ENCODE data around the gene MC3R. TPM values are rescaled to one million over a fixed set of nuclear protein-coding genes. Genes with fewer than 3 reads are reported as not detected.

The MC3R gene
- total RNA-seq, 1 experiment from 2014 or later, result not detected

GRCh38 chr20:56278196-56278595 lies 29.7 kb downstream of the MC3R start:
- Histone ChIP-seq H3K27me3 (ENCODE audit: insufficient read depth, low read length) (no peaks in the 10 kb centered on the region), H3K9me3 (ENCODE audit: control insufficient read depth, low read depth, low read length) (peaks cover 72% of the 10 kb centered on the region), H2BK15ac (ENCODE audit: low read depth, low read length) (no peak overlapping the region), H2BK120ac (ENCODE audit: low read depth, low read length, poor library complexity, severe bottlenecking) (no peak overlapping the region), H3K56ac (ENCODE audit: insufficient read length, low read depth, low read length) (no peak overlapping the region), H3K14ac (ENCODE audit: insufficient read depth, low read length) (no peak overlapping the region), H3K79me2 (ENCODE audit: insufficient read depth, low read length) (no peaks in the 10 kb centered on the region), H3K23me2 (ENCODE audit: insufficient read length, low read depth, low read length, poor library complexity, severe bottlenecking) (no peaks in the 10 kb centered on the region), H3K9ac (ENCODE audit: extremely low read depth, insufficient read length, low read length) (no peak overlapping the region), H3K23ac (ENCODE audit: insufficient read length, low read depth, low read length) (no peak overlapping the region), H2BK5ac (ENCODE audit: insufficient read length, low read length) (no peak overlapping the region), H3K27ac (ENCODE audit: insufficient read length, low read depth, low read length) (no peak overlapping the region), H2AFZ (ENCODE audit: low read length) (no peak overlapping the region), H2BK12ac (ENCODE audit: insufficient read length, low read depth, low read length) (no peak overlapping the region), H4K20me1 (ENCODE audit: control insufficient read depth, insufficient read depth, insufficient read length) (no peaks in the 10 kb centered on the region), H2AK5ac (ENCODE audit: insufficient read length, low read length) (no peak overlapping the region), H3K4me1 (ENCODE audit: insufficient read depth, low read length) (no peaks in the 10 kb centered on the region), H2BK20ac (ENCODE audit: low read depth, low read length, poor library complexity, severe bottlenecking) (no peak overlapping the region), H4K91ac (ENCODE audit: insufficient read length, low read depth, low read length) (no peak overlapping the region), H3T11ph (ENCODE audit: low read length) (no peak overlapping the region), H4K8ac (replicated peaks; ENCODE audit: insufficient read length, low read depth, low read length) (no peak overlapping the region), H3K18ac (ENCODE audit: insufficient read length, low read depth, low read length) (no peak overlapping the region), H3K79me1 (ENCODE audit: insufficient read depth, low read depth, low read length, poor library complexity, severe bottlenecking) (no peaks in the 10 kb centered on the region), H3K4me2 (ENCODE audit: insufficient read depth, insufficient read length, low read length) (no peak overlapping the region), H4K5ac (ENCODE audit: insufficient read length, low read depth, low read length) (no peak overlapping the region), H3K4ac (ENCODE audit: low read depth, low read length) (no peak overlapping the region)
- H3K4me3 Mint-ChIP-seq, result no peak overlapping the region
- H3K27me3 Mint-ChIP-seq (ENCODE audit: low read depth), result no peaks in the 10 kb centered on the region
- peaks cover 75 to 79% of the 10 kb centered on the region in 2 experiments for H3K9me3 Mint-ChIP-seq
- H3K36me3 Mint-ChIP-seq (ENCODE audit: insufficient read depth in 1 of 3, low read depth in 3 of 3), result peaks cover 0 to 21% (median 4%) of the 10 kb centered on the region in 3 experiments; a peak in 4 of 7 replicates
- WGBS (ENCODE audit: extremely low coverage, insufficient read length, low lambda C conversion rate), result no CpG with 5 or more reads among the region's 2 CpGs
- H3K4me1 Mint-ChIP-seq, result no peaks in the 10 kb centered on the region
- TF ChIP-seq, protein P1, sequence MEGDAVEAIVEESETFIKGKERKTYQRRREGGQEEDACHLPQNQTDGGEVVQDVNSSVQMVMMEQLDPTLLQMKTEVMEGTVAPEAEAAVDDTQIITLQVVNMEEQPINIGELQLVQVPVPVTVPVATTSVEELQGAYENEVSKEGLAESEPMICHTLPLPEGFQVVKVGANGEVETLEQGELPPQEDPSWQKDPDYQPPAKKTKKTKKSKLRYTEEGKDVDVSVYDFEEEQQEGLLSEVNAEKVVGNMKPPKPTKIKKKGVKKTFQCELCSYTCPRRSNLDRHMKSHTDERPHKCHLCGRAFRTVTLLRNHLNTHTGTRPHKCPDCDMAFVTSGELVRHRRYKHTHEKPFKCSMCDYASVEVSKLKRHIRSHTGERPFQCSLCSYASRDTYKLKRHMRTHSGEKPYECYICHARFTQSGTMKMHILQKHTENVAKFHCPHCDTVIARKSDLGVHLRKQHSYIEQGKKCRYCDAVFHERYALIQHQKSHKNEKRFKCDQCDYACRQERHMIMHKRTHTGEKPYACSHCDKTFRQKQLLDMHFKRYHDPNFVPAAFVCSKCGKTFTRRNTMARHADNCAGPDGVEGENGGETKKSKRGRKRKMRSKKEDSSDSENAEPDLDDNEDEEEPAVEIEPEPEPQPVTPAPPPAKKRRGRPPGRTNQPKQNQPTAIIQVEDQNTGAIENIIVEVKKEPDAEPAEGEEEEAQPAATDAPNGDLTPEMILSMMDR (conservative IDR thresholded peaks at IDR 0.05), result no peak
- DNase-seq, result no peak
- no peak overlapping the region for H3K27ac Mint-ChIP-seq

Data from H9 (cell line).